K562 (cell line): ENCODE measurements around the gene PIK3CD. TPM values are rescaled to one million over a fixed set of nuclear protein-coding genes. Genes with fewer than 3 reads are reported as not detected.

ENCODE experiments used
- ARID4B ChIP-seq: sonication (generic); formaldehyde crosslinking; IDR thresholded peaks from 2 replicates; pipeline ENCODE4 v1.8.0; 2022; ENCODE audit warnings: mild to moderate bottlenecking, missing genetic modification reagents
- CBX8 ChIP-seq: fragments of 200-600 bp; sonication (generic); IDR thresholded peaks from 2 replicates; pipeline ENCODE4 v1.6.1; 2012; ENCODE audit warnings: borderline replicate concordance, mixed run types, low read depth, mild to moderate bottlenecking, moderate library complexity, mixed read lengths, low read length, control low read depth, inconsistent platforms; ENCODE audit not compliant: poor library complexity, severe bottlenecking; ENCODE audit errors: extremely low read depth
- CTCF ChIP-seq, 3 experiments: IDR thresholded peaks in 2 of 3; conservative IDR thresholded peaks in 1 of 3; 2 replicates each; pipeline ENCODE4 v1.5.1; 2011 to 2012; ENCODE audit warnings: low read length in 3 of 3, mild to moderate bottlenecking in 3 of 3, control low read depth in 2 of 3, improper control_type of control experiment in 1 of 3, inconsistent platforms in 1 of 3, low read depth in 1 of 3, mixed read lengths in 1 of 3, moderate library complexity in 1 of 3; ENCODE audit not compliant: insufficient read depth in 2 of 3
- EWSR1 ChIP-seq: fragments of 450-650 bp; IDR thresholded peaks from 2 replicates; pipeline ENCODE4 v1.6.1; 2018; ENCODE audit warnings: borderline replicate concordance, mild to moderate bottlenecking, low read depth, moderate library complexity; ENCODE audit not compliant: partially characterized antibody
- HBP1 ChIP-seq: fragments of 450-650 bp; formaldehyde crosslinking; IDR thresholded peaks from 2 replicates; pipeline ENCODE4 v1.4.0; 2022; ENCODE audit warnings: missing genetic modification characterization
- HES1 ChIP-seq: fragments of 450-650 bp; IDR thresholded peaks from 2 replicates; pipeline ENCODE4 v1.6.1; 2016; ENCODE audit warnings: low read depth, mild to moderate bottlenecking, moderate library complexity
- PCBP1 ChIP-seq: fragments of 200-400 bp; formaldehyde crosslinking; IDR thresholded peaks from 2 replicates; pipeline ENCODE4 v1.6.1; 2018; ENCODE audit warnings: mild to moderate bottlenecking, low read depth, low read length; ENCODE audit not compliant: poor library complexity, severe bottlenecking
- PYGO2 ChIP-seq: fragments of 450-650 bp; IDR thresholded peaks from 2 replicates; pipeline ENCODE4 v1.6.1; 2016; ENCODE audit warnings: mild to moderate bottlenecking, missing genetic modification characterization, moderate library complexity, missing compliant biosample characterization
- RBFOX2 ChIP-seq: fragments of 200-400 bp; formaldehyde crosslinking; IDR thresholded peaks from 2 replicates; pipeline ENCODE4 v1.6.1; 2017; ENCODE audit warnings: low read depth, mild to moderate bottlenecking, low read length, moderate library complexity
- RFX1 ChIP-seq: fragments of 450-650 bp; IDR thresholded peaks from 2 replicates; pipeline ENCODE4 v1.6.1; 2016; ENCODE audit warnings: mild to moderate bottlenecking, moderate library complexity
- SMAD1 ChIP-seq: fragments of 150-350 bp; IDR thresholded peaks from 2 replicates; pipeline ENCODE4 v1.6.1; 2014; ENCODE audit warnings: low read length, low read depth; ENCODE audit not compliant: partially characterized antibody
- STAT5A ChIP-seq: IDR thresholded peaks from 2 replicates; pipeline ENCODE4 v1.6.1; 2012; ENCODE audit warnings: low read length, inconsistent platforms, borderline replicate concordance
- TAL1 ChIP-seq: fragments of 450-650 bp; IDR thresholded peaks from 2 replicates; pipeline ENCODE4 v1.6.1; 2016; ENCODE audit warnings: mild to moderate bottlenecking
- TCFL5 ChIP-seq: fragments of 250-450 bp; sonication (Bioruptor Pico); conservative IDR thresholded peaks from 2 replicates; pipeline ENCODE4 v1.6.1; 2021; ENCODE audit warnings: mild to moderate bottlenecking, moderate library complexity, matching md5 sums
- polyA plus RNA-seq, 8 experiments: library from polyadenylated mRNA; depleted of rRNA in 4 of 8; stranded (reverse) in 5 of 8; unstranded in 3 of 8; fragments of >200 nt; fragmentation: Nextera tagmentation in 2 of 8; fragmentation: Illumina TruSeq in 1 of 8; extraction: Ambion mirVana in 2 of 8; extraction: Trizol in 1 of 8; gene quantifications; 2 replicates each; pipeline versions ENCODE4 v1.2.1 to v1.2.3, GENCODE V29; 2011 to 2014; ENCODE audit warnings: inconsistent platforms in 1 of 8, missing spikeins in 1 of 8
- total RNA-seq, 7 experiments: library from RNA; depleted of rRNA in 6 of 7; stranded (reverse); fragments of >200 nt in 6 of 7; fragmentation: Illumina TruSeq in 2 of 7; extraction: Trizol in 2 of 7; gene quantifications; 2 replicates each; pipeline versions ENCODE4 v1.2.1 to v1.2.3, GENCODE V29; 2011 to 2021; ENCODE audit warnings: low replicate concordance in 1 of 7
- TF ChIP-seq, protein P1 (sequence below): fragments of 250-450 bp; sonication (Bioruptor Pico); IDR thresholded peaks from 2 replicates; pipeline ENCODE4 v1.5.0; 2020; ENCODE audit warnings: mild to moderate bottlenecking, borderline replicate concordance

The PIK3CD gene
- total and polyA plus RNA-seq, 9 of the 15 experiments (the other 6 are each of a cell fraction or from before 2014, with no cell fraction given): 1.8 to 20.8 (median 7.2) TPM

GRCh38 chr1:9615316-9616063 lies 36.0 kb upstream of the PIK3CD start (continued):
- peak; percentile 43; the same call in 1 of the 2 replicates for TF ChIP-seq ARID4B (CRISPR knock-in tag)
- no peak for TF ChIP-seq SMAD1
- TF ChIP-seq TCFL5 (CRISPR knock-in tag): no peak
- no peak for TF ChIP-seq HBP1 (CRISPR knock-in tag)
- no peak for TF ChIP-seq PYGO2 (tag)
- peak; percentile 21; the same call in 1 of the 2 replicates for TF ChIP-seq TAL1
- TF ChIP-seq RBFOX2: no peak
- TF ChIP-seq CBX8: no peak
- no peak for TF ChIP-seq STAT5A
- no peak for TF ChIP-seq EWSR1
- TF ChIP-seq PCBP1: no peak
- no peak for TF ChIP-seq RFX1
- peak; percentile 96 to 97 (median 96) for TF ChIP-seq CTCF (IDR thresholded peaks at IDR 0.05 in 2 of 3, conservative IDR thresholded peaks at IDR 0.05 in 1 of 3; ENCODE audit: insufficient read depth in 2 of 3, low read depth in 1 of 3, low read length in 3 of 3)
- TF ChIP-seq, protein P1, sequence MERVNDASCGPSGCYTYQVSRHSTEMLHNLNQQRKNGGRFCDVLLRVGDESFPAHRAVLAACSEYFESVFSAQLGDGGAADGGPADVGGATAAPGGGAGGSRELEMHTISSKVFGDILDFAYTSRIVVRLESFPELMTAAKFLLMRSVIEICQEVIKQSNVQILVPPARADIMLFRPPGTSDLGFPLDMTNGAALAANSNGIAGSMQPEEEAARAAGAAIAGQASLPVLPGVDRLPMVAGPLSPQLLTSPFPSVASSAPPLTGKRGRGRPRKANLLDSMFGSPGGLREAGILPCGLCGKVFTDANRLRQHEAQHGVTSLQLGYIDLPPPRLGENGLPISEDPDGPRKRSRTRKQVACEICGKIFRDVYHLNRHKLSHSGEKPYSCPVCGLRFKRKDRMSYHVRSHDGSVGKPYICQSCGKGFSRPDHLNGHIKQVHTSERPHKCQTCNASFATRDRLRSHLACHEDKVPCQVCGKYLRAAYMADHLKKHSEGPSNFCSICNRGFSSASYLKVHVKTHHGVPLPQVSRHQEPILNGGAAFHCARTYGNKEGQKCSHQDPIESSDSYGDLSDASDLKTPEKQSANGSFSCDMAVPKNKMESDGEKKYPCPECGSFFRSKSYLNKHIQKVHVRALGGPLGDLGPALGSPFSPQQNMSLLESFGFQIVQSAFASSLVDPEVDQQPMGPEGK (CRISPR knock-in tag): no peak
- no peak for TF ChIP-seq HES1
